Suprapubic skin (tissue), 4 donors: ENCODE data around the gene BLTP2. TPM values are rescaled to one million over a fixed set of nuclear protein-coding genes. Genes with fewer than 3 reads are reported as not detected.
"Not testable (repeated sequence)": the region's sequence is repeated elsewhere in the genome, so short reads cannot be mapped to it uniquely, and the experiment has no call there.

Source experiments
- DNase-seq, 2 donors: peaks; one replicate each; pipeline ENCODE4 v3.0.0-alpha.2; 2019; ENCODE audit warnings: low spot score in 2 of 2
- H3K27ac ChIP-seq: fragments of 200-600 bp; sonication (generic); one replicate; pipeline ENCODE4 v1.5.1; 2019
- H3K27me3 ChIP-seq: fragments of 200-600 bp; sonication (generic); one replicate; pipeline ENCODE4 v1.5.1; 2019
- H3K36me3 ChIP-seq: fragments of 200-600 bp; sonication (generic); one replicate; pipeline ENCODE4 v1.5.1; 2019
- H3K4me1 ChIP-seq: fragments of 200-600 bp; sonication (generic); one replicate; pipeline ENCODE4 v1.5.1; 2019
- H3K4me3 ChIP-seq: fragments of 200-600 bp; sonication (generic); one replicate; pipeline ENCODE4 v1.5.1; 2019; ENCODE audit warnings: mild to moderate bottlenecking
- H3K9me3 ChIP-seq: fragments of 200-600 bp; sonication (generic); one replicate; pipeline ENCODE4 v1.5.1; 2019
- EP300 ChIP-seq: sonication (generic); formaldehyde crosslinking; IDR thresholded peaks from one replicate; pipeline ENCODE4 v1.6.1; 2017; ENCODE audit warnings: antibody characterized with exemption
- POLR2A ChIP-seq, 2 donors: fragments of 450-650 bp; IDR thresholded peaks; one replicate each; pipeline ENCODE4 v1.6.1; 2017; ENCODE audit warnings: antibody characterized with exemption in 2 of 2, mild to moderate bottlenecking in 2 of 2, moderate library complexity in 2 of 2
- POLR2AphosphoS5 ChIP-seq, 3 donors: sonication (generic); formaldehyde crosslinking; IDR thresholded peaks; one replicate each; pipeline ENCODE4 v1.6.1; 2017; ENCODE audit warnings: antibody characterized with exemption in 3 of 3
- WGBS: methylation state at CpG from one replicate; pipeline ENCODE4 v1.1.5; 2018; 5-methylcytosine and 5-hydroxymethylcytosine counted together
- total RNA-seq, 4 donors: library from RNA; depleted of rRNA; stranded (reverse); fragments of >200 nt; gene quantifications; one replicate each; pipeline ENCODE4 v1.1.0, GENCODE V29; 2016
- TF ChIP-seq, protein P1 (sequence below), 2 donors: fragments of 200-600 bp in 1 of 2; fragments of 450-650 bp in 1 of 2; sonication (generic) in 1 of 2; IDR thresholded peaks; one replicate each; pipeline ENCODE4 v1.5.1; 2016 to 2019; ENCODE audit warnings: antibody characterized with exemption in 2 of 2, mild to moderate bottlenecking in 1 of 2, moderate library complexity in 1 of 2

BLTP2 gene
- total RNA-seq, 4 donors from 2014 or later = 82.7 to 139 (median 125) TPM

- Histone ChIP-seq H3K4me3 (peak within 1 kb of the TSS; percentile 80), H3K36me3 (peaks cover 22% of the 10 kb centered on the region), H3K27me3 (no peaks in the 10 kb centered on the region), H3K9me3 (no peaks in the 10 kb centered on the region), H3K27ac (peak within 1 kb of the TSS; percentile 95), H3K4me1 (peaks cover 36% of the 10 kb centered on the region)
- DNase-seq = peak; percentile 96 to 98
- TF ChIP-seq, protein P1, sequence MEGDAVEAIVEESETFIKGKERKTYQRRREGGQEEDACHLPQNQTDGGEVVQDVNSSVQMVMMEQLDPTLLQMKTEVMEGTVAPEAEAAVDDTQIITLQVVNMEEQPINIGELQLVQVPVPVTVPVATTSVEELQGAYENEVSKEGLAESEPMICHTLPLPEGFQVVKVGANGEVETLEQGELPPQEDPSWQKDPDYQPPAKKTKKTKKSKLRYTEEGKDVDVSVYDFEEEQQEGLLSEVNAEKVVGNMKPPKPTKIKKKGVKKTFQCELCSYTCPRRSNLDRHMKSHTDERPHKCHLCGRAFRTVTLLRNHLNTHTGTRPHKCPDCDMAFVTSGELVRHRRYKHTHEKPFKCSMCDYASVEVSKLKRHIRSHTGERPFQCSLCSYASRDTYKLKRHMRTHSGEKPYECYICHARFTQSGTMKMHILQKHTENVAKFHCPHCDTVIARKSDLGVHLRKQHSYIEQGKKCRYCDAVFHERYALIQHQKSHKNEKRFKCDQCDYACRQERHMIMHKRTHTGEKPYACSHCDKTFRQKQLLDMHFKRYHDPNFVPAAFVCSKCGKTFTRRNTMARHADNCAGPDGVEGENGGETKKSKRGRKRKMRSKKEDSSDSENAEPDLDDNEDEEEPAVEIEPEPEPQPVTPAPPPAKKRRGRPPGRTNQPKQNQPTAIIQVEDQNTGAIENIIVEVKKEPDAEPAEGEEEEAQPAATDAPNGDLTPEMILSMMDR (IDR thresholded peaks at IDR 0.05) = no peak
- TF ChIP-seq POLR2AphosphoS5 (IDR thresholded peaks at IDR 0.05) (peak; percentile 83 to 89 (median 87)), POLR2A (IDR thresholded peaks at IDR 0.05) (peak; percentile 68 to 94), EP300 (no peak)
- WGBS = under 1% methylated on average over 59 of the region's 66 CpGs
These were observed 16.9 kb upstream of the BLTP2 start, which contains the start of the genes SDF2 and SUPT6H for GRCh38 chr17:28661635-28662526. TSS of gene SDF2 (minus strand) at chr17:28661906. CDS start at chr17:28661876, 30 bp downstream. TSS of gene SUPT6H (plus strand) at chr17:28662205. CDS start at chr17:28673402, 11,197 bp downstream.

- H3K27me3 ChIP-seq, H3K27ac ChIP-seq, H3K9me3 ChIP-seq, DNase-seq, H3K4me3 ChIP-seq: not testable (repeated sequence)
- Histone ChIP-seq H3K36me3 (peaks cover 26% of the 10 kb centered on the region), H3K4me1 (peaks cover 30% of the 10 kb centered on the region)
- 98% methylated on average over 18 of the region's 23 CpGs for WGBS
These were observed 14.5 kb upstream of the BLTP2 start for GRCh38 chr17:28659497-28659881.

GRCh38 chr17:28658766-28659496, 14.0 kb upstream of the BLTP2 start:
- H3K4me3 ChIP-seq, H3K9me3 ChIP-seq, H3K27ac ChIP-seq, DNase-seq, H3K27me3 ChIP-seq: not testable (repeated sequence)
- WGBS = 94% methylated on average over 27 of the region's 46 CpGs
- Histone ChIP-seq H3K4me1 (peaks cover 30% of the 10 kb centered on the region), H3K36me3 (peaks cover 28% of the 10 kb centered on the region)

DNA sequence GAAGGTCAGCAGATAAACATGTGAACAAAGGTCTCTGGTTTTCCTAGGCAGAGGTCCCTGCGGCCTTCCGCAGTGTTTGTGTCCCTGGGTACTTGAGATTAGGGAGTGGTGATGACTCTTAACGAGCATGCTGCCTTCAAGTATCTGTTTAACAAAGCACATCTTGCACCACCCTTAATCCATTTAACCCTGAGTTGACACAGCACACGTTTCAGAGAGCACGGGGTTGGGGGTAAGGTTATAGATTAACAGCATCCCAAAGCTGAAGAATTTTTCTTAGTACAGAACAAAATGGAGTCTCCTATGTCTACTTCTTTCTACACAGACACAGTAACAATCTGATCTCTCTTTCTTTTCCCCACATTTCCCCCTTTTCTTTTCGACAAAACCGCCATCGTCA, 13.4 kb upstream of the BLTP2 start:
- 91% methylated on average over 8 of the region's 8 CpGs for WGBS
- not testable (repeated sequence) for H3K27ac ChIP-seq, H3K27me3 ChIP-seq, H3K4me3 ChIP-seq, H3K9me3 ChIP-seq, DNase-seq
- peaks cover 24% of the 10 kb centered on the region for H3K4me1 ChIP-seq
- peaks cover 34% of the 10 kb centered on the region for H3K36me3 ChIP-seq

DNA sequence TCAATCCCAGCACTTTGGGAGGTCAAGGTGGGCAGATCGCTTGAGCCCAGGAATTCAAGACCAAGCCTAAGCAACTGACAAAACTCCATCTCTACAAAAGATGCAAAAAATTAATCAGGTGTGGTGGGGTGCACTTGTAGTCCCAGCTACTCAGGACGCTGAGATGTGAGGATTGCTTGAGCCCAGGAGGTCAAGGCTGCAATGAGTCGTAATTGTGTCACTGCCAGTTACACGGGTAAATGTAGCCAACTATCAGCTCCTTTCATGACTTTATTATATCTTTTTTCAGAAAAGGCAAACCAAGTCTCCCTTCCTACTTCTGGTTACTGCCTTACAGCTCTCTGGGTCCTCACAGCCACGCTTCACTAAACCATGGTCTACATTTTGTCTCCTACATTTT, 12.8 kb upstream of the BLTP2 start:
- TF ChIP-seq POLR2AphosphoS5 (IDR thresholded peaks at IDR 0.05) (no peak), POLR2A (IDR thresholded peaks at IDR 0.05) (no peak), EP300 (no peak)
- TF ChIP-seq, protein P1 (IDR thresholded peaks at IDR 0.05) = no peak
- peaks cover 38% of the 10 kb centered on the region for H3K36me3 ChIP-seq
- no peak for DNase-seq

DNA sequence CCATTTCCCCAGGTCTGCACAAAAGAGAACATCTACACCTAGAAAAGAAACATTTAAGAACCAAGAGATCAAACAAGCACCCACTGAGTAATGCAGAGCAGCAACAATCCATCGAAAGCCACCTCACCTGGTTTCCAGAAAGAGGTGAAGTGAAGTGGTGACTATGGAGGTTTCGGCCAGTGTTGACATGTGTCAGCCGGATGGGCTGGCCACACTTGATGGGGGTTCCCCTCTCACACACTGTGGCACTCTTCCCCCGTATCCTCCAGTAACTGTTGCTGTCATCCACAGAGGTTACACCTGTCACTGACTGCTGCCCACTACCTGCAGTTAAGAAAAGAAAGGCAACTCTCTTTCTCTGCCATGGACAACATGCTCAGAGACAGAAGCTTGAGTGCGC, 10.2 kb upstream of the BLTP2 start:
- peaks cover 3% of the 10 kb centered on the region for H3K4me1 ChIP-seq
- H3K4me3 ChIP-seq = no peak overlapping the region
- H3K9me3 ChIP-seq = no peaks in the 10 kb centered on the region
- no peak overlapping the region for H3K27ac ChIP-seq
- H3K36me3 ChIP-seq = peaks cover 50% of the 10 kb centered on the region
- TF ChIP-seq POLR2AphosphoS5 (IDR thresholded peaks at IDR 0.05) (no peak), POLR2A (IDR thresholded peaks at IDR 0.05) (no peak), EP300 (no peak)
- WGBS = 94% methylated on average over 5 of the region's 5 CpGs
- no peaks in the 10 kb centered on the region for H3K27me3 ChIP-seq
- DNase-seq = no peak

More for the DNA sequence above, 12.8 kb upstream of the BLTP2 start:
- H3K27me3 ChIP-seq = no peaks in the 10 kb centered on the region
- 86% methylated on average over 5 of the region's 5 CpGs for WGBS
- no peaks in the 10 kb centered on the region for H3K9me3 ChIP-seq
- no peak overlapping the region for H3K4me3 ChIP-seq
- H3K4me1 ChIP-seq = peaks cover 18% of the 10 kb centered on the region
- no peak overlapping the region for H3K27ac ChIP-seq

GRCh38 chr17:28648698-28649097, 3.7 kb upstream of the BLTP2 start:
- H3K36me3 ChIP-seq = peaks cover 30% of the 10 kb centered on the region

More at GRCh38 chr17:28648698-28649097, 3.7 kb upstream of the BLTP2 start:
- no peak overlapping the region for H3K27ac ChIP-seq
- 96% methylated on average over 2 of the region's 2 CpGs for WGBS
- no peak for DNase-seq
- TF ChIP-seq EP300 = no peak
- no peak for TF ChIP-seq POLR2AphosphoS5 (IDR thresholded peaks at IDR 0.05)
- no peak for TF ChIP-seq POLR2A (IDR thresholded peaks at IDR 0.05)
- TF ChIP-seq, protein P1 (IDR thresholded peaks at IDR 0.05) = no peak
- no peak overlapping the region for H3K4me3 ChIP-seq
- no peaks in the 10 kb centered on the region for H3K27me3 ChIP-seq
- no peaks in the 10 kb centered on the region for H3K9me3 ChIP-seq
- peaks cover 21% of the 10 kb centered on the region for H3K4me1 ChIP-seq
